Kidney epithelial cell (primary cell): ENCODE measurements around the gene CCHCR1. TPM values are rescaled to one million over a fixed set of nuclear protein-coding genes. Genes with fewer than 3 reads are reported as not detected.

Experiments used
- DNase-seq: peaks from one replicate; pipeline ENCODE4 v3.0.0-alpha.2; 2010; ENCODE audit warnings: low read depth
- H3K27me3 ChIP-seq: 2 replicates; pipeline ENCODE4 v1.6.0; 2011; ENCODE audit warnings: low read length; ENCODE audit not compliant: control insufficient read depth, insufficient read depth
- H3K36me3 ChIP-seq: 2 replicates; pipeline ENCODE4 v1.5.1; 2011; ENCODE audit warnings: low read length; ENCODE audit not compliant: control insufficient read depth, insufficient read depth
- H3K4me3 ChIP-seq: 2 replicates; pipeline ENCODE4 v1.5.1; 2011; ENCODE audit warnings: low read depth, mild to moderate bottlenecking, control low read depth, low read length
- CTCF ChIP-seq: IDR thresholded peaks from 2 replicates; pipeline ENCODE4 v1.5.1; 2011; ENCODE audit warnings: mild to moderate bottlenecking, moderate library complexity, low read length, control low read depth, inconsistent platforms; ENCODE audit not compliant: insufficient read depth, poor library complexity, severe bottlenecking
- total RNA-seq: library from RNA; depleted of rRNA; stranded (reverse); fragments of >200 nt; gene quantifications from 2 replicates; pipeline ENCODE4 v1.2.3, GENCODE V29; 2015

Gene CCHCR1
- total RNA-seq, 1 donor from 2014 or later = 20.2 TPM

- TF ChIP-seq CTCF = no peak
- Histone ChIP-seq H3K27me3 (no peaks in the 10 kb centered on the region), H3K4me3 (no peak overlapping the region), H3K36me3 (no peaks in the 10 kb centered on the region)
- DNase-seq = no peak
Observed at GRCh38 chr6:31107052-31107451, 50.5 kb downstream of the CCHCR1 start.

GRCh38 chr6:31103136-31103535 lies 54.5 kb downstream of the CCHCR1 start:
- Histone ChIP-seq H3K36me3 (no peaks in the 10 kb centered on the region), H3K4me3 (no peak overlapping the region), H3K27me3 (no peaks in the 10 kb centered on the region)
- DNase-seq = no peak
- TF ChIP-seq CTCF = no peak

- no peak for DNase-seq
- TF ChIP-seq CTCF = no peak
- no peaks in the 10 kb centered on the region for H3K27me3 ChIP-seq
Observed at GRCh38 chr6:31098449-31098938, 59.1 kb downstream of the CCHCR1 start.

GRCh38 chr6:31096656-31097055 lies 60.9 kb downstream of the CCHCR1 start:
- no peaks in the 10 kb centered on the region for H3K36me3 ChIP-seq
- H3K27me3 ChIP-seq = no peaks in the 10 kb centered on the region
- H3K4me3 ChIP-seq = no peak overlapping the region
- TF ChIP-seq CTCF = no peak
- no peak for DNase-seq

More at GRCh38 chr6:31098449-31098938, 59.1 kb downstream of the CCHCR1 start:
- H3K36me3 ChIP-seq = no peaks in the 10 kb centered on the region
- no peak overlapping the region for H3K4me3 ChIP-seq

- Histone ChIP-seq H3K36me3 (no peaks in the 10 kb centered on the region), H3K27me3 (no peaks in the 10 kb centered on the region), H3K4me3 (no peak overlapping the region)
- no peak for TF ChIP-seq CTCF
- DNase-seq = no peak
Observed at GRCh38 chr6:31096215-31096614, 61.4 kb downstream of the CCHCR1 start.

GRCh38 chr6:31094389-31094881 lies 63.2 kb downstream of the CCHCR1 start:
- Histone ChIP-seq H3K27me3 (no peaks in the 10 kb centered on the region), H3K4me3 (no peak overlapping the region), H3K36me3 (no peaks in the 10 kb centered on the region)
- no peak for DNase-seq
- TF ChIP-seq CTCF = no peak
